HG02852 (cell line): ENCODE results near the gene RAD54L.
"Not testable (repeated sequence)": the region's sequence is repeated elsewhere in the genome, so short reads cannot be mapped to it uniquely, and the experiment has no call there.

Experiments
- ATAC-seq: cut with Tn5 transposase; IDR thresholded peaks from one replicate; pipeline ENCODE4 v1.9.1; 2021; ENCODE audit warnings: mild to moderate bottlenecking, moderate library complexity; ENCODE audit not compliant: unreplicated experiment

The RAD54L gene

DNA sequence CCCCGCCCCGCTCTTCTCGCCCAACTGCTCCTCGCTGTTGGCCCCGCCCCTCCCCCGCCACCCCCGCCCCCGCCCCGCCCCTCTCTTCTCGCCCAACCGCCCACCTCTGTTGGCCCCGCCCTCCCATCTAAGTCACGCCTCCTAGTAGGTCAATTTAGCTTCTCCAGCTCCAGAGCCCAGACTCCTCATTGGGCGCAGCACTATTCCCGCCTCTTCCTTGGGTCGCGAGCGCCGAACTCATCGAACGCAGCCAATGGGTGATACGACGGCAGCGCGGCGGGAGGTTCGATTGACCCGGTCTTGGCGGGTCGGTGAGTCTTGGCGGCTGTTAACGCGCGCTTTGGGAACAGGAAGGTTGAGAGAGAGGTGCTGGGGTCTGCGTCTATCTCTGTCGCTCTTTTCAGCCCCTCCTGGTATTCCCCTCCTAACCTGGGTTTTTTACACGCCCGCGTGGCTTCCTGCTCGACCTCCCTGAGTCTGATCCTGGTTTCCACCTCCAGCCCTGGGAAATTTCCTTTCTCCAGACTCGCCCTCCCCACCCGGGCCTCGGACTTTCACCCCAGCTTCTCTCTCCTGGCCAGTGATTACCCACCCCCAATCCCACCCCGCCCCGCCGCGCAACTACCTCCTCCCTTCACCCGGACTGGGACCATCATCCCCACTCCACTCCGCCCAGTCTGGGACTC lies at the start of gene RAD54L:
TSS of gene RAD54L (plus strand) at position 328 of the 686 bp plus-strand sequence. CDS start 643 bp downstream, outside the sequence.
- ATAC-seq: peak; percentile 94

DNA sequence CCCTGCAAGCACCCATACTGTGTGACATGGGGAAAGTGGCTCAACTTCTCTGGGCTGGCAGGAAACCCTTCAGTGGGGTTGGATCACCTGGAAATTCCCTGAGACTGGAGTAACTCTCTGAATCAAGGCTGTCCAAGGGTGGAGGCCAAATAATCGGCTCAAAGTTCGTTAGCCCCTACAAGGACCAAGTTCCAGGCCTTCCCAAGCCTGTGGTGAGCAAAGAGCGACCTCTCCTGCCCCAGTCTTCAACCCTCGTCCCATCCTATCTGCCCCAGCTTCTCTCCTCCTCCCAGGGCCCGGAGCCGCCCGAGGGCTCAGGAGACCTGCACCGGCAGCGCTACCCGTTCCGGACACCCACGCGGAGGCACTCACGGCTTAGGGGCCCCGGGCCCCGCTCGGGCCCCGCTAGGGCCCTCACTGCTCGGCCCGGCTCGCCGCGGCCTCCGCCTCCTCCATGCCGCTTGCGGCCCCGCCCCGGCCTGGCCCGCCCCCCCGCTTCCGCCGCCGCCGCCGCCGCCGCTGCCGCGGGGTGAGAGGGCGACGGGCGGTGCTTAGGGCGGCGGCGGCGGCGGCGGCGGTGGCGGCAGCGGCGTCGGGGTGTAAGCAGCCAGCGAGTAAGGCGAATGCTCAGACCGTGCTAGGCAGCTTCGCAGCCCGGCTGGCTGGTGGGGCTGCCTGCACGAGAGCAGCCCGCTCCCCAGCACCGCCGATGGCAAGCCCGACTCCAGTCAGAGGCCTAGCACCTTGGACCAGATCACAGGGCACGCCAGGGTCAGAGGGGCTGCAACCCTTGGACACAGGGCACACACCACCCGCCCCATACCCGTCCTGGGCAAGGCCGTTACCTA lies 49.4 kb upstream of the RAD54L start, which contains the start of gene POMGNT1:
TSS of gene POMGNT1 (minus strand) at position 471 of the 848 bp plus-strand sequence. CDS start 613 bp downstream, outside the sequence.
- ATAC-seq: peak; percentile 87

DNA sequence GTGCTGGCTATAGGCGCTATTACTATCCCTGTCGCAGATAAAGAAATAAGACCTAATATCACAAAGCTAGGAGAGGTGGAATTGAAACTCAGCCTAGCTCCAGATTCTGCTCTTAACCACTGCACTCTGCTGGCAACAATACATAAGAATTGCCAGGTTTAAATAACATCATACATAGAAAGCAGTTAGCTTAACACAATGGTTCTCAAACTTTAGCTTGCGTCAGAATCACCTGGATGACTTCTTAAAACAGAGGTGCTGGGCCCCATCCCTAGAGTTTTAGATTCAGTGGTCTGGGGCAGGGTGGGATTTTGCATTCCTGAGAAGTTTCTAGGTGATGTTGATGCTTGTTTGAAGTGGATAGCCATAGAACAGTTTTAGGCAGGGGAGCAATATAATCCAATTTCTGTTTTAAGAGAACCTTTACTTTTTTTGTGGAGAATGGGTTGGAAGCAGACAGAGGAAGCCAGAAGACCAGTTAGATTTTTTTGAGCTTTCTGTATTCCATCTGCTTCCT lies 48.3 kb upstream of the RAD54L start:
- no peak for ATAC-seq

DNA sequence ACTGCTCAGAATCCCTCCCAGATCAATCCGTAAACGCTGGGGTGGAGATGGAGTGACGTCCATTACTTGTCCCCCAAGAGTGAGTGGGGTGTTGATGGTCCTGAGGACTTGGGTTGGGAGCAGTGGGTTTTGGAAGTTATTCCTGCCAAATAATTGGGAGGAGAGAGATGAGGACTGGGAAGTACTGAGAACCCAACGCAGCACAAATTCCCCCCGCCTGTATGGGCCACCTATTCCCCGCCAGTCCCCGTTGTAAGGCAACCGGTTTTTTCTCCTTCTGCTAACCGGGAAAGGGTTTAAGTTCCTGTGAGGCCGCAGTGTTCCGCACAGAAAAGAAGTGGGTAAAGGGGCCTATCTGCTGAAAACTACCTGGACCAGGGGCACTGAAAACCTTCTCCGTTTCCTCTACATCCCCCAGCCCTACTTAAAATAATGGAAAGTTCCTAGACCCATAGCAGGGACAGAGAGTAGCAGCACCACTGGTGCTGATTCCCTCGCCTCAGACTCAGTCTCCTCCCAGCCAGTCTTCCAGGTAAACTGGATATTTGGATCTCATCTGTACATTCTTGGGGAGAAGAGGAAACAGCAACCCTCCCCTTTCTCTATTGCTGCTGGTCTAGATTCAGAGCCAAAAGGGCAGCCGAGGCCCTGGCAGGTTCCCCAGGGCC lies 43.7 kb upstream of the RAD54L start:
- no peak for ATAC-seq

DNA sequence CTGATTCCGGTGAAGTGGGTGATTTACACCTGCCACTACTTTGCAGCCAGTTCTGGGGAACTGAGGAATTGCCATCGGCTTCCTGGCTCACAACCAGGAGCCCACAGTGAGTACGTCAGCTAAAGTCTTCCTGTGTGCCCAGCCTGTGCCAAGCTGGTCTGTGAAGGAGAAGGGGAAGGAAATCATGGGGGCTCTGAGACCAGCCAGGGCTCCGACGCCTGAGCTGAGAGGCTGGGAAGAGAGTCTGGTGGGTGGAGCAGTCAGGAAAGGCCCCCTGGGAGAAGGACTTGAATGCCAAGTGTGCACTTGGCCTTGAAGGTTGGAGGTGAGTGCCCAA lies 43.2 kb upstream of the RAD54L start:
- no peak for ATAC-seq

DNA sequence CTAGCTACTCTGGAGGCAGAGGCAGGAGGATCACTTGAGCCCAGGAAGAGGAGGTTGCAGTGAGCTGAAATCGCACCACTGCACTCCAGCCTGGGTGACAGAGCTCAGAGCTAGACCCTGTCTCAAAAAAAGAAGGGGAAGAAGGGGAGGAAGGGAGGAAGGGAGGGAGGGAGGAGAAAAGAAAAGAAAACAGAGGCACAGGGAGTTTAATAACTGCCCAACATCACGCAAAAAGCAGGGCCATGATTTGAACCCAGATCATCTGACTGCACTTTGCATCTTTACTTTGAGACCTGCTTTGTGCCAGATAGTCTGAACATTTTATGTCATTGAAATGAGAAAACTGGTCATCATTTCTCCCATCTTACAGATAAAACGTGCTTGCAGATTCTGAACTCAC lies 42.4 kb upstream of the RAD54L start:
- ATAC-seq: no peak

DNA sequence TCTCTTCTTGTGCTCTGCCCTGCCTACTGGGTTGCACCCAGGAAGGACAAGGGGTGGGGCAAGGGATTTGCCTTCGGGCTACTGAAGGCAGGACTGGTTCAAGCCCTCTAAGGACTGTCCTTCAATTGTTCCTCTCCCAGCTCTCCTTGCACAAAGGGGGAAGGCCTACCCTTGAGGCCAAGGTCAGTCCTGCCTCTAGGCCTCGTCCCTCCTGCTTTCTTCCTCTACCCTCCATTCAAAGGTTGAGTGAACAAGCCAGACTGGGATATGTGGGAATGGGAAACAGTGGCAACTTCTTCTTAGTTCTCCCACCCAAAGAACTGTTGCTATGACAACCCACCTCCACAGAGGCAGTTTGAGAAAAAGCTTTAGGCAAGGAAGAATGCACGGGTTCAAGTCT lies 41.8 kb upstream of the RAD54L start:
- no peak for ATAC-seq

DNA sequence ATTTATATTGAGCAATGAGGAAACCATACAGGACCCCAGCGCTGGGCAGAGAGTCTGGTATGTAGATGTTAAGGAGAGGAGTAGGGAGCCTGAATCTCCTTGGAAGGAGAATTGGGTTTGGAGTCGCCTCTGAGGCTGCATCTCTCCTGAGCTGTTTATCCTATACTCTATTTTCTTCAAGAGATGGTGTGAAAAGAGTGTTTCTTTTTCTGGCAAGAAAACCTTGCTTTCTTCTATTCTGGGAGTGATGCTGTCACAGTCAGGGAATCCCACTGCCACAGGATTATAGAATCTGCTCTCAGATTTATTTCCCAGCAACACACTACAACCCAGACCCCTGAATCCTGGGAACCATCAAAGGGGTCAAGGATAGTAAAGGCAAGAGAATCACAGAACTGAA lies 41.2 kb upstream of the RAD54L start:
- ATAC-seq: no peak

DNA sequence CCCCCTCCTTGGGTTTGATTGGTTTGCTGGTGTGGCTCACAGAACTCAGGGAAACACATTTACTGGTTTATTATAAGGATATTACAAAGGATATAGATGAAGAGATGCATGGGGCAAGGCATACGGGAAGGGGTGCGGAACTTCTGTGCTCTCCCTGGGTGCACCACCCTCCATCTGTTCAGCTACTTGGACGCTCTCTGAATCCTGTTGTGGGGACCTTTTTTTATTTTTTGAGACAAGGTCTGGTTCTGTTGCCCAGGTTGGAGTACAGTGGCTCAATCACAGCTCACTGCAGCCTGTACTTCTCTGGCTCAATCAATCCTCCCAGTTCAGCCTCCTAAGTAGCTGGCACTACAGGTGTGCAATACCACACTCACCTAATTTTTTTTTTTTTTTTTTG lies 37.0 kb upstream of the RAD54L start:
- no peak for ATAC-seq

DNA sequence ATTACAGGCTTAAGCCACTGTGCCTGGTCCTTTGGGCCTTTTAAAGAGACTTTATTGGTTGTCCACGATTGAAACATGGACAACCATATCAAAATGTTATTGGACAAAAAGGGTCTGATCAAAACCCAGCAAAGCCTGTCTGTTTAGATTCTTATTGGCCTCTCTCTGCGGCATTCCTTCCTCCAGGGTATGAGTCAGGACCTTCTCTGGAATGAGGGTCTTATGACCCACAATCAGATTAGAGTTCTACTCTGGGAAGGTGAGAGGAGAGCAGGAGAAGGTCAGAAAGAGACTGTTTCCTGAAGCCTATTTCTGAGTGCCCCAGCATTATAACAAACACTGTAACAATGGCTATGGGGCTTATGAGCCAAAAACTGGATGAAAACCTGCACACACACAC lies 36.5 kb upstream of the RAD54L start:
- ATAC-seq: no peak

DNA sequence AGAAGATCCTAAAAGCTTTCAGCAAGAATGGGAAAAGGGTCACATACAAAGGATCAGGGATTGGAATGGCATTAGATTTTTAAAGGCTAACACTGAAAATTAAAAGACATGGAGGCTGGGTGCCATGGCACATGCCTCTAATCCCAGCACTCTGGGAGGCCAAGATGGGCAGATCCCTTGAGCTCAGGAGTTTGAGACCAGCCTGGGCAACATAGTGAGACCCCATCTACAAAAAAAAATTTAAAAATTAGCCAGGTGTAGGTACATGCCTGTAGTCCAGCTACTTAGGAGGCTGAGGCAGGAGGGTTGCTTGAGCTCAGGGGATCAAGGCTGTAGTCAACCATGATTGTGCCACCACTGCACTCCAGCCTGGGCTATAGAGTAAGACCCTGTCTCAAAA lies 32.1 kb upstream of the RAD54L start:
- ATAC-seq: no peak

DNA sequence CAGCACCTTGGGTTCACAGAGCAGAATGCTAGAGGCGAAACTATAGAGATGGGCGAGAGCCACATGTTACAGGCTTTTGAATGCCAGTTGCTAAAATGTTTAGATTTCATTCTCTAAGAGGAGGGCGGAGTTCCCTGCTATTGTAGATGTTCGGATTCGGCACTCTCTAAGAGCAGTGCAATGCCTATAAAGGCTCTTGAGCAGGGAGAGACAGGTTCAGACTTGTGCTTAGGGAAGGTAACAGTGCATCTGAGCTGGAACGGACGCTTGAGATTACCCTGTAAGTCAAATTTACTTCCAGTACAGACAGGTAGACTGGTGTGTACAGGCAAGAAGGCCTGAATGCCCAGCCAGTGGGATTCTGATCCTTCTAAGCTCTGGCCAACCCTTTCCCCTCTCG lies 29.1 kb upstream of the RAD54L start:
- no peak for ATAC-seq

DNA sequence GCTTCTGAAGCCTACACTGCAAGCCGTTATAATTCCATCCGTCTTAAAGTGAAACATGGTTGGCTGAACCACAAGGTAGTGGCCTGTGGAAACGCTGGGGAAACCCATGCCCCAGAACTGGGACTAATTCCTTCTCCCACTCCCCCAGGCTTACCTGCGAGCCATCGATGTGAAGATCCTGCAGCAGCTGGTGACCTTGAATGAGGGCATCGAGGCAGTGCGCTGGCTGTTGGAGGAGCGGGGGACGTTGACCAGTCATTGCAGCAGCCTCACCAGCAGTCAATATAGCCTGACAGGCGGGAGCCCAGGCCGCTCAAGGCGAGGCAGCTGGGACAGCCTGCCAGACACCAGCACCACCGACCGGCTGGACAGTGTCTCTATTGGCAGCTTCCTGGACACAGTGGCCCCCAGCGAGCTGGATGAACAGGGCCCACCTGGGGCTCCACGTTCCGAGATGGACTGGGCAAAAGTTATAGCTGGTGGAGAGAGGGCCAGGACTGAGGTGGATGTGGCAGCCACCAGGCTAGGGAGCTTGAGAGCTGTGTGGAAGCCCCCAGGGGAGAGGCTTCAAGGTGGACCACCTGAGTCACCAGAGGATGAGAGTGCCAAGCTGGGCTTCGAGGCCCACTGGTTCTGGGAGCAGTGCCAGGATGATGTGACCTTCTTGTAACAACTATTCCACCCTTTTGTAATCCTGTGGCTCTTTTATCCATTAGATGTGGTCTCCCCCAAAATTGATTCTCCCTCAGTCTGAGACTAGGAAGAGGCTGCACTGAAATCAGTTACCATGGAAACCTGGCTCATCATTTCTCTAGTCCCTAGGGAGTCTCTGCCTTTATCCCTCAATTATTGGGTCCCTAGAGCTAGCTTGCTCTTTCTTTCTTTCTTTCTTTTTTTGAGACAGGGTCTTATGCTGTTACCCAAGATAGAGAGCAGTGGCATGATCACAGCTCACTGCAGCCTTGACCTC lies 27.7 kb upstream of the RAD54L start:
- no peak for ATAC-seq

DNA sequence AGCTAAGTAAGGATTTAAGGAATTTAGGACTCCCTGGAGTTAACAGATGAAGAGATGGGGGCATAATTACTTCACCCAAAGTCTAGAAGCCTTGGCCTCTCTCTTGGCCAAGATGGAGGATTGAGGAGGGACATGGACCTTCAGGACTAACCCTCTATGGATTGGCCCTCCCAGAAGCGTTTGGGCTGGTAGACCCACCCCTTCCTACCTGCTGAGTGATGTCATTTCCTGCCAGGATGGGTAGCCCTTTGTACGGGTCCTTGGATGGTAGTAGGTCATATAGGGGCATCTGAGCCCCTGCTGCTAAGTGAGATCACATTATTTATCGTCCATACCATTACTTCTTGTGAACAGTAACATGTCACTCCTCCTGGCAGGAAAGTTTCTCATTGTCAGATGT lies 26.8 kb upstream of the RAD54L start:
- ATAC-seq: no peak

DNA sequence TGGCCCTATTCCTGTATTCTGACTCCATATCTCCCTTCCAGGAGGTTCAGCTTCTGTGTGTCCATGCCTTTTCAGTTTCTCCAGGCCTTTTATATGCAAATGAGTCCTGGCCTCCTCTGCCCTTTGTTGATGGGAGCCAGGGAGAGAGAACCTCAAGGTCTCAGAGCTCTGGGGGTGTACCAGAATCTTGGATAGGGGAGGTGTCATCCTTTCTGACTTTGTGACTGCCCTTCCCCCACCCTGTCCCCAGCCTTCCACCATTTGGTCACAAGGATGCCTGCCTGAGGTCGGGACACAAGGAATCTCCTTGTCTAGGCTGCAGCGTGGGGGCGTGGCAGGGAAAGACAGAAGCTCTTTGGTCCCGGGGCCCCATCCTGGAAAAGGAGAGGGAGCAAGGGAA lies 25.8 kb upstream of the RAD54L start:
- no peak for ATAC-seq

DNA sequence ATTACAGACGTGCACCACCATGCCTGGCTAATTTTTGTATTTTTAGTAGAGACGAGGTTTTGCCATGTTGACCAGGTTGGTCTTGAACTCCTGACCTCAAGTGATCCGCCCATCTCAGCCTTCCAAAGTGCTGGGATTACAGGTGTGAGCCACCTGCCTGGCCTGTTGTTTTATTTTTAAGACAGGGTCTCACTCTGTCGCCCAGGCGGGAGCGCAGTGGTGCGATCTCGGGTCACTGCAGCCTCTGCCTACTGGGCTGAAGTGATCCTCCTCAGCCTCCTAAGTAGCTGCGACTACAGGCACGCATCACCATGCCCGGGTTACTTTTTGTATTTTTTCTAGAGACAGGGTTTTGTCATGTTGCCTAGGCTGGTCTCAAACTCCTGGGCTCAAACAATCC lies 24.5 kb upstream of the RAD54L start:
- not testable (repeated sequence) for ATAC-seq

DNA sequence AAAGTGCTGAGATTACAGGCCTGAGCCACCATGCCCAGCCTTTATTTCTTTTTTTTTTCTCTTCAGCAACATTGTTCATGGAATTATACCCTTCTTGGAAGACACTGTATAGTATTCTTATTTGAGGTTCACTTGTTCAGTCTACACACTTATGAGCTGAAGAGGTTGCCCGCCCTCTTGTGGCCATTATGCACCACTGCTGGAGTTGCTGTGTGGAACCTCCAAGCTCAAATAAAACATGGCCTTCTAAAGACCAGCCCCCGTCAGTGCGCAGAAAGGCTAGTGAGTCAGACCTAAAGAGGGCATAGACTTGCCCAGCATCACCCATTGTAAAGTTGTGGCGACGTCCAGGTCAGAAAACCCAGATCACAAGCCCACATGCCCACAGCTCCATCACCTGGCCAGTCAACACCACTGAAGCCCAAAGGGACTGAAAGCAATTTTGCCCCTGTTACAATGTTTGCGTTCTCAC lies 24.1 kb upstream of the RAD54L start:
- ATAC-seq: no peak

DNA sequence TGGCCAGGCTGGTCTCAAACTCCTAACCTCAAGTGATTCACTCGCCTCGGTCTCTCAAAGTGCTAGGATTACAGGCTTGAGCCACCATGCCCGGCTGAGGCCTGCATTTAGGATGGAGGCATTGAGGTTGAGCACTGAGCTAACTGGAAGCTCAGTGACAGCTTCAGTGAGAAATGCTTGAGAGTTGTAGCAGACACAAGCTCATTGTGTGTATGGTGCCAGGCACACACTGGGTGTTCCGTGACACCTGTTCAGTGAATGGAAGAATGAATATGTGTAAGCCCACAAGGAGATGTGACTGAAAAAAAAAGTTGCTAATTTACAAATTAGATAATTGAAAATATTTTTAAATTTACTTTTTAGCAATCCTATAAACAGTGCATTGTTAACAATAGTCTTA lies 22.6 kb upstream of the RAD54L start:
- ATAC-seq: no peak

DNA sequence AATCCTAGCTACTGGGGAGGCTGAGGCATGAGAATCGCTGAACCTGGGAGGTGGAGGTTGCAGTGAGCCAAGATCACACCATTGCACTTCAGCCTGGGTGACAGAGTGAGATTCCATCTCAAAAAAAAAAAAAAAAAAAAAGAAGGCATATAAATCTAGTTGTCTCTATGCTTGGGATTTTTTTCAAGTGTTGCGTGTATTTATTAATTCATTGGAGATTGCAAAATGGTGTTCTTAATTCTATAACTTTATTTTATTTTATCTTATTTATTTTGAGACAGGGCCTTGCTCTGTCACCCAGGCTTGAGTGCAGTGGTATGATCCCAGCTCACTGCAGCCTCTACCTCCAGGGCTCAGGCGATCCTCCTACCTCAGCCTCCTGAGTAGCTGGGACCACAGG lies 16.3 kb upstream of the RAD54L start:
- not testable (repeated sequence) for ATAC-seq

DNA sequence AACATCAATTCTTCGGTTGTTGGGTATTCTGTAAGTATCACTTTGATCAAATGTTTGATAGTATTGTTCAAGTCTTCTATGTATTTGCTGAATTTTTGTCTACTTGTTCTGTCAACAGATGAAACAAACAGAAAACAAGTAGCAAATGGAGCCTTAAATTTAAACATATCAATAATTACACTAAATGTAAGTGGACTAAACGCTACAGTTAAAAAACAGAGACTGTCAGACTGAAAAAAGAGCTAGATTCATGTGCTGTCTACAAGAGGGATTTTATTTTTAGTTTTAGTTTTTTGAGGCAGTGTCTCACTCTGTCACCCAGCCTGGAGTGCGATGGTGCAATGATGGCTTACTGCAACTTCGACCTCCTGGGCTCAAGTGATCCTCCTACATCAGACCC lies 10.7 kb upstream of the RAD54L start:
- no peak for ATAC-seq
